Activated CD4-positive, CD25-positive, alpha-beta regulatory T cell treated with anti-CD3 and anti-CD28 coated beads, Interleukin-2, amount 50 U/mL, for 24 hours (primary cell): ENCODE measurements around the gene LDLRAD4.

ENCODE experiments used
- ATAC-seq, 2 donors: fragments of 150-1000 bp; cut with Tn5 transposase; one replicate each; pipeline ENCODE4 v1.10.0; 2021; ENCODE audit warnings: mild to moderate bottlenecking in 1 of 2, moderate library complexity in 1 of 2

Gene LDLRAD4

GRCh38 chr18:13376298-13376840, 157.8 kb downstream of the LDLRAD4 start:
- peak; percentile 12 to 30 for ATAC-seq

DNA sequence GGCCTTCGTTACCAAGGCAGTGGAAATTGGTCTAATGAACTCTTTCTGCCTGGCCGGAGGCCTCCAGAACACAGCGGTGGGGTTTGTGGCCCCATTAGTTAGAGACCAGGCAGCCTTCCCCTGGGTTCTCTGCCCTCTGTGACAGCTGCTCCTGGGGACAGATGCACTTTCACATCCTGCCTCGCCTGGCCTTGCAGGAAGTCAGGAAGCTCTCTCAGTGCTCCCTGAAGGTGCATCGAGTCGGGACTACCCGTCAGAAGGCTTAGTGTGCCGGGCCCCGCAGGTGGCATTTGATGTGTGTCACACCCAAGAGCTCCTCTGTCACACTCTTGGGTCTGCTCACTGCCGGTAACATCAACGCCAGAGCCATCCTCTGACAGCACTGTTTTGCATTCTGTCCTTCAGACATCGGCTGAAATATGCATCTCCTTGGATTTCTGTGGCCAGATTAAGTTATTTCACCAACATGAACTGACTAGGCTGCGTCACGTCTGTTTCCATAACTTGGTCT, 158.3 kb downstream of the LDLRAD4 start:
- ATAC-seq: peak; percentile 68 to 73

DNA sequence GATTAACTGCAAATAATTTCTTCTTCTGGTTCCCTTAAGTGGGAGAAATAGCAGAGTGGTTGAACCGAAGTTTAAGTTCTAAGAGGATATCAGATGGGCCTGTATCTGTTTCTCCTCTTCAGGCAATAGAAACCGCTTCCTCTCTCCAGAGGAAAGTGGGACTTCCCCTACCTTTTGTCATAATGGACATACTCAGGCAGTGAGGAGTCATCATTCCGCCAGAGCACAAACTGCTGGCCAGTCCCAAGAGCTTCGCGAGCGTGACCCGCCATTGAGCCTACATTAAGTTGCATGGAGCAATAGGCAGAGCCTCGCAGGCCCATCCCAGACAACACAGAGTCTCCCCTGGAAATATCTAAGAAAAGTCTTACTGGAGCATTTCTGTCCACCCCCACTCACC, 158.9 kb downstream of the LDLRAD4 start:
- peak; percentile 7 to 16 for ATAC-seq

GRCh38 chr18:13378150-13378549, 159.6 kb downstream of the LDLRAD4 start:
- ATAC-seq: no peak

GRCh38 chr18:13379062-13379865, 160.7 kb downstream of the LDLRAD4 start:
- no peak for ATAC-seq

GRCh38 chr18:13379930-13380690, 161.6 kb downstream of the LDLRAD4 start:
- ATAC-seq: no peak

GRCh38 chr18:13380691-13381070, 162.1 kb downstream of the LDLRAD4 start:
- ATAC-seq: no peak

DNA sequence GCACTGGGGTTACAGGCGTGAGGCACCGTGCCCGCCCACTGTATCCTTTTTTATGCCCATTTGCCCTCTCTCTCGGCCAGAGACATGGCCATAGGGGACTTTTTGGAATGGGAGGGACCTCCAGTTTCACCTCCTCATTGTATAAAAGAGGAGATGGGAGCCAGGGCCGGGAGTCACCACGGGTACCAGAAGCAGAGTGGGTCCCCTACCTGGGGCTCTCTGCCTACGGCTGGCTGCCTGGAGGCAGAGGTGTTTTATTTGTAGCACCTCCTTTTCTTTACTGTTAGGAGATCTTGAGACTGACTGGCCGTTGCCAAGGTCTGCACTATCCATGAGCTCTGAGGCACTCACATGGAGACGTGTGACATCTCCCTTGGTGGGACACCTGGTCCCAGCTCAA, 162.8 kb downstream of the LDLRAD4 start:
- no peak for ATAC-seq

- no peak for ATAC-seq
Measured at GRCh38 chr18:13381944-13382365, 163.4 kb downstream of the LDLRAD4 start.

DNA sequence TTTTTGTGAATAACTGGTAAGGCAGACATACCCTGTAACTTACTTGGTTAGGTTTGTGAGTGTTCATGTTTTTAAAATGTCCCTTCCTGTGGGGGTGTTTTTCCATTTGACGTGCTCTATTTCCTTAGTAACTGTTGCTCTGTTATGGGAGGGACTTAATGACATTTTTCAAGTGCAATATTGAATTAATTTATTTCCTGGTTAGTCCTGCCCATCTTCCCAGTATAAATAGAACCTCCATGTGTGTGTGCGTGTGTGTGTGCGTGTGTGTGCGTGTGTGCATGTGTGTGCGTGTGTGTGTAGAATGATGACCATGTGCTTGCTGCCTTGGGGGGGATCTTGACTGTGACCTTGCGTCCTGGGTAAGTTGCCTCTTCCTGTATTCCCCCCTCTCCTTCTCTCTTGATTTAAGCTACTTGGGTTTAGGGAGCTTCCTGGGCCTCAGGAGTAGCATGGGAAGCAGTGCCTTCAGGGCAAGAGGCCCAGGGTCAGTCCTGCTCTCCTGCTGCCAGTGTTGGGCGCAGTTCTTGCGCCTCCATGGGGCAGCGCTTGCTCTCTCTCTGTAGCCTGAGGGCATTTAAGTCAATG, 163.9 kb downstream of the LDLRAD4 start:
- ATAC-seq: peak; percentile 44 to 45

GRCh38 chr18:13382954-13383827, 164.6 kb downstream of the LDLRAD4 start:
- ATAC-seq: peak; percentile 36 to 50

GRCh38 chr18:13386891-13387801, 168.6 kb downstream of the LDLRAD4 start:
- ATAC-seq: no peak

- ATAC-seq: no peak
Measured at GRCh38 chr18:13387855-13388548, 169.4 kb downstream of the LDLRAD4 start.

DNA sequence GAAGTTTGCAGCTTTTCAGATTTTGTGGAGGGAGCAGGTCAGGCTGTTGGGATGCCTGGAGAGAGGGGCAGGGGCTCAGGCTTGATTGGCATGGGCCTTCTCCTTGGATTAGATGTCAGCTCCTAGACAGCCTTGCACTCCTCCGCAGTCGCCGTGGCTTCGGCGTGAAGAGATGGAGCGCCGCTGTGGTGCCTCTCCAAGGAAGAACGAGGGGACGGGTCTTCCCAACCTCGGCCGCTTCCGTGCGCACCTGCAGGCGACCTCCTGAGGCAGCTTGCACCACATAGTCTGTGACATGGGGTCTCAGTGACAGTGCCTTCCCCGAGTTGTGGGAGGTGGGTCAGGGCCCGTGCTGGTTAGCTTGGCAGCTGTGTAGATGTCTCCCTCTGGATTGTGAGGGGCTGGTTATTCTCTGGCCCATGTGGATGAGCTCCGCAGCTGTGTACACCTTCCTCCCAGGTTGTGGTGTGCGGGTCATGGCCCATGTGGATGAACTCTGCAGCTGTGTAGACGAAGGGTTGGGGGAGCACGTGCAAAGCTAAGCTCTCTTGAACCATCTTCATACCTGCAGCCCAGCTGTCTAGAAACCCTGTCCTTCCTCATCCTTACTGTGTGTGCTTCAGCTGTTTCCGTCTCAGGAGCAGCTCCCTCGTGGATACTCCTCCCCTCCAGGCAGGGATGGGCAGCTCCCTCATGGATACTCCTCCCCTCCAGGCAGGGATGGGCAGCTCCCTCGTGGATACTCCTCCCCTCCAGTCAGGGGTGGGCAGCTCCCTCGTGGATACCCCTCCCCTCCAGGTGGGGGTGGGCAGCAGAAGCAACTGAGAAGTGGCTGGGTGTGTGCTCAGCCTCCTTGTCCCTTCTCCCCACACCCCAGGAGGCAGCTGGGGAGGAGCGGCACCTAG, 170.3 kb downstream of the LDLRAD4 start:
- ATAC-seq: no peak

GRCh38 chr18:13389491-13390131, 171.1 kb downstream of the LDLRAD4 start:
- ATAC-seq: peak; percentile 59 to 61

DNA sequence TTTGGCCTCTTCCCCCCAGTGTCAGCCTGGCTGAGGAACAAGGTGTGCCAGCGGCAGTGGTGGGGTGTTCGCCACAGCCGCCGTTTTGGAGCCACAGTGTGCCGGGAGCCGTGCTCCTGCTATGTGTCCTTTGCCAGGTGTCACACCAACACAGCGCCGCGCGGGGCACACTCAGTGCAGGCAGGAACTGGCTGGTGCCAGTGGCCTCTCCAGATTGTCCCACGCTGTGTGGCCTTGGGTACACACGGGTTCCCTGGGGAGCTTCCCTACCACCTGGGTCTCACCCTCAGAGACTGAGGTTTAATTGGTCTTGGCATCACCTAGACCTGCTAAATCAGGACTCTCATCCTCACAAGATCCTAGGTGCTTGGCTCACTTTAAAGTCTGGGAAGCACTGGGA, 171.6 kb downstream of the LDLRAD4 start:
- ATAC-seq: no peak

- no peak for ATAC-seq
Measured at GRCh38 chr18:13390711-13391110, 172.2 kb downstream of the LDLRAD4 start.

GRCh38 chr18:13392029-13392750, 173.6 kb downstream of the LDLRAD4 start:
- ATAC-seq: no peak
